HG03025 (cell line): ENCODE data around the gene AOPEP.
"Not testable (repeated sequence)": the region's sequence is repeated elsewhere in the genome, so short reads cannot be mapped to it uniquely, and the experiment has no call there.

Source experiments
- ATAC-seq: cut with Tn5 transposase; IDR thresholded peaks from one replicate; pipeline ENCODE4 v1.9.1; 2021; ENCODE audit warnings: mild to moderate bottlenecking, moderate library complexity; ENCODE audit not compliant: unreplicated experiment, low FRiP score

The AOPEP gene

GRCh38 chr9:94861589-94862272 is 135.2 kb downstream of the AOPEP start:
- ATAC-seq, result no peak

GRCh38 chr9:94864196-94864595 is 137.7 kb downstream of the AOPEP start:
- no peak for ATAC-seq

GRCh38 chr9:94864862-94865509 is 138.5 kb downstream of the AOPEP start:
- no peak for ATAC-seq

DNA sequence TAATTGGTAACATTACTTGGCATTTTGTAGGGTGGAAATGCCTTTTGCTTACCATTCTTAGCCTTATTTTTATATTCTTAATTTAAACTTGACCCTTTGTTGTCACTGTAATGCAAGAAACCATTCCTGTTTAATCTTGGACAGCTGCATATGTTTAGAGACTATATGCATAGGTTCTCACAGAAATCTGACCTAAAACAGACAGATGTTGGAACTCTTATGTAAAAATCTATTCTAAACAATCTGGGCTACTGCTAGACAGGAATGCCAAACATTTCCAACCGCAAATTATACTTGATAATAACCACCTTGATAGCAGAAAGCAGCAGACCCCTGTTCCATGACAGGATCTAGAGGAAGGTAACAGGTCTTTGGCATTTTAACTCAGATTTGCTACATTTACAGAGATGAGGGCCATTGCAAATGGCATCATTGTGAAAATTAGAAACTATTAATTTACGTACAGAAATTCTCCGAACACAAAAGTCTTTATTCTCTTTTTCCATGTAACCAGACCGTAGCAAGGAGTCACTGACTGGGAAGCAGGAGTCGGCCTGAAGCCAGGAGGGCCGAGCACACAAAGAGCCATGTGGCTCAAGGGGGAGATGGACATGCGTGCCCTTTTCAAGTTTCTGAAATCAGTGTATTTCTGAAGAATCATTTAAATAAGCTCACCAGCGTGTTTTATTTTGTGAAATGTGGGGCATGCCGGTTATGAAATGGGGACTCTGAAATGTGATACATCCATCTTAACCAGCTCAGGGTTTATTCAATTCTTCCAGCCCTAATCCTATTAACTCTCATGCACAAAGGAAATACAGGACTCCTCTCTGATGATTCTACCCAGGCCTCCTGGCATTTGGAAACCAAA is 139.3 kb downstream of the AOPEP start:
- ATAC-seq, result no peak

GRCh38 chr9:94866770-94867169 is 140.3 kb downstream of the AOPEP start:
- no peak for ATAC-seq

DNA sequence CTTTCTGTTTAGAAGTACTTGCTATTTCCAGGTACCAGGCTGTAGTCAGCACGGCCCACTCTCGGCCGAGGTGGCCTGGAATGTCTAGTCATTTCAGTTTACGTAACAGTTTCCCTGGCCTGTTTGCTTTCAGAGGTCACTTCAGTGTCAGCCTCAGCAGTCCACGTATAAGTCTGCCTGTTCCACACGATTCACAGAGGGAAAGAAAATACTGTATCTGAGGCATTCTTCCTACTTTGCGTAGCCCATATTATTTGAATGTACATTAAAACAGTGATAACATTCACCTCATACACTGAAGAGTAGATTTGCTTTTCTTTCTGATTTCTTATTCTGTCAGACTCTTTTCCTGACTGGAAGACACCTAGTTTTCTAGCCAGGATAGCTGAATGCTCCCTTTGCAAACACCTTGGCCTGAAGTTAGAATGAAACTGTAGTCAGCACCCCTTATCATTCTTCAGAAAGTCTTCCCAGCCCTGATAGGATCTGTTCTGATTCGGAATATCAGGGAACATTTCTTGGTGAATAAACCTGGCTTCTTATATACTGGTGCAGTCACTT is 140.9 kb downstream of the AOPEP start:
- no peak for ATAC-seq

GRCh38 chr9:94867842-94868312 is 141.4 kb downstream of the AOPEP start:
- no peak for ATAC-seq

GRCh38 chr9:94868464-94868863 is 142.0 kb downstream of the AOPEP start:
- ATAC-seq, result no peak

DNA sequence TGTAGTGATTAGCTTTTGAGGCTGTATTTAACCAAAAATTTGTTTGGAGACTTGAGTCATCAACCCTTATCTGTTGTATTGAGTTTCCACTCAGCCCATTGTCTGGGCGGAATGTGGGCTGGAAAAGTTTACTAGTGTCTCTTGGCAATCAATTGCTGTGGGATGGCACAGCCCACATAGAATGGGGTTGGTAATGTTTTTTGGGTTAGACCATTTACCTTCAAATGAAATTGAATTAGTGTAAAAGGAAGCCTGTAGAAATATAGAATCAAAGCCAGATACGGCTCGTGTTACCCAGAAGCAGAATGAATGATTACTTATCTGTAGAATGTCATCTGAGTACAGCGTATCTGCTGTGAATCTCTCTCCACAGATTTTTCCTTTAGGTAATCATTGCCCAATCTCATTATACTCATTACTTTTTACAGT is 142.9 kb downstream of the AOPEP start:
- ATAC-seq, result no peak

DNA sequence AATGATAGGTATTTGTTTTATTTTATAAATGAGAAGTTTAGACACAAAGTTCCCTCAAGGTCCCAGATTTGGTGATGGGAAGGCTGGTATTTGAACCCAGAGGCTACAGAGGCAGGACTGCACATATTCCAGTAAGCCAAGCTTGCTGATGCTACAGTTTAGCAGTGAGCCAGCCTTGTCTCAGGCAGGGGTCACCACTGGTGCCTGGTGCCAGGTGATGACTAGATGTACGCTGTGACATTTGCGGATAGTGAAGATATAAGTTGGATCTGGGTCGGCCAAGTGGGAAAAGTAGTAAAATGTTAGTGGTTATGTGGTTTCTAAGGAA is 143.9 kb downstream of the AOPEP start:
- no peak for ATAC-seq

DNA sequence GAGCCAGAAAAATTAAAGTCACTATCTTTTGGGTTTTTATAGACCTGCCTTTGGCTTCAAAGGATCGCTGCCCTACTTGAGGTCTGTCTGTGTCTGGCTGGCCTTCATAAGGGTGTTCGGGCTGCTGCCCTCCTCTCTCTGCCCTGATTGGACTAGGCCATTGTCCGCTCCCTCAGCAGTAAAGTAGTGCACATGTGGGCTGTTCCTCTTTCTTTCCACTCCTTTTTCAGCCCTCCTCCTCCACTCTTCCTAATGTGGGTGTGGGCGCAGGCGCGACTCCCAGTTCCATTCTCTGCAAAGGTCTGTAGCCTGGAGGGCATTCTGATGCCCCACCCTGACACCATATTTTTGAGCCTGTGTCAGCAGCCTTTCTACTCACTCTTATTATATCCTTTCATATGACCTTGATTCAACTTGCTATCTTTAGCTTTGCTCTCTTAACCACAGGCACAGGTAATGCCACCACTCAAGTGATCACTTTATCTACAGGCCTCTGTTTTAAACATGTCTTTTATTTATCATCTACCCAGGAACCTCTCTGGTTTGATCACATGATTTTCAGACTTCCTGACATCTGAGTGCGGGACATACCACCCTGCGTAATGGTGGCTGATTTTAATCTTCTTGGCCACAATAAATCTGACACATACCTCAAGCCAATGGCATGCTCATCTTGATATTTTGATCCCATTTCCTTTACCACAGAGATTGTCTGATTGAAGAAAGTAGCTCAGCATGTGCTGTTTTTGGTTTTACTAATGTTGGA is 144.5 kb downstream of the AOPEP start:
- ATAC-seq, result no peak

DNA sequence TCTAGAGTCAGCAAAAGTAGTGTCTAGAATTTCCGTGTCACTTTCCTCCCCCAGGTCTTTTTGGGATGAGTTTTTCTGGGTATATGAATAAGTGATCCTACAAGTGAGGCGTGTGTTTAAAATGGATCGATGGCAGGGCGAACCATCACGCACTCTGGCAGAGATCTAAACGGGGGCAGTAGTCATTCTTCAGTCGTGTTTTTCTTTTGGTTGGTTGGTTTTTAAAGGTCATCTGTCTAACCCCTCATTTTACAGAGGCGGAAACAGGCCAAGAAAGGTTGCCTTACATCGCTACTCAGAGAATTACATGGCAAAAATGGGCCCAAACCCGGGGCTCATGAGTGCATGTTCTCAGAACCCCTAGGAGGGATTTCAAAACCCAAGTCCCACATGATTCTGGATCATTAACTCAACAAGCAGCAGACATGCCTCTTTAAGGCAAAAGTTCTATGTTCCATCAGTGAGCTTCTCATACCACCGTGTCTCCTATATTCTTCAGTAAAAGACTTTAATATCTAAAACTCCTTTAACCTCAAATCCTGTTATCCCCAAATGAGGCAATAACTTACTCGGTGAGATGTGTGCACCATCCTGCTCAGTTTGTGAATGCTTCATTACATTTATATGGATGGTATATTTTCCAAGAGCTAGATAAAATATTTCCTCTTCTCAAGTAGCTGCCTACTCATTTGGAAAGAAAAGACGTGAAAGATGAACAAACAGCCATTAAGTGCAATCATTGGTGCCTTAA is 145.8 kb downstream of the AOPEP start:
- no peak for ATAC-seq

GRCh38 chr9:94872891-94873511 is 146.5 kb downstream of the AOPEP start:
- ATAC-seq, result no peak

DNA sequence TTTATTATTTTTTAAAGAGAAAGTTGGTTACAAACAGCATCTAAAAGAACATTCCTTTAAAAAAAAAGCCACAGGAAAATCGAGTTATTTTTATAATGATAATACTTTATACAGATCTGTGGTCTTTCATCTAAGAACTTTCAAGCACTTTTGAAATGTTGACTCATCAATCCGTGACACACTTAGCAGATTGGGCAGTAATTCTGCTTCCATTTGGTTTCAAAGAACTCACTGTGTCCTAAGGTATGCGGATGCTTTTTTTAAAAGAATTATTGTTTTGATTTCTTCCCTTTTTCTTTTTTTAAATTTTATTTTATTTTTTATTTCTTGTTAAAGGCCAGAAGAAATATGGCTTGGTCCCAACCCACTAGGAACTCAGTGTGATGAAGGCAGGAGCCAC is 147.8 kb downstream of the AOPEP start:
- ATAC-seq, result no peak

DNA sequence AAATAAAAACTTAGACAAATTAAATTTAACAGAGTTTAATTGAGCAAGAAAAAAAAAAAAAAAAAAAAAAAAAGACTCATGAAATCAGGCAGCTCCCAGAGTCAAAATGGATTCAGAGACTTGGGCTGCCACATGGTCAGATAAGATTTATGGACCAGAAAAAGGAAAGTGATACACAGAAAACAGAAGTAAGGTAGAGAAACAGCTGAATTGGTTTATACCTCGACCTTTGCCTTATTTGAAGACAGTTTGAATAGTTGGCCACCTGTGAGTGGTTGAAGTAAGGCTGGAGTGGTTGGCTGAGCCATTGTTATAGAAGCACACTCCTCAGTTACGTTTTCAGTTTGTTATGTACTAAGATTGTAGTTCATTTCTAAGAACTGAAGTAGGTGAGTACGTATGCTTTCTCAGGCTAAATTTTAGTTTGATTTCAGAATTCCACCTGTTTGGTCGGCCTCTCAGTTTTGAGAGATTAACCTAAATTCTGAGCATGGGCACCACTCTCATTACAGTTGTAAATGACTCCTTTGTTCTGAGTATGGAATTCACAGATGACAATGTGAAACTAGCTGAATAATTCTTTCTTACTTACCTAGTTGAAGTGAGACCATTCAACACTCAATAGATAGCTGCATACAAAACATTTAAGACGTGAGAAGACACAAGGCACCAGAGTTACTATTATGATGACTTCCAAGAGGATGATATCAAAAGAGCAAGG is 149.0 kb downstream of the AOPEP start:
- ATAC-seq, result peak; percentile 86

GRCh38 chr9:94878804-94879203 is 152.3 kb downstream of the AOPEP start:
- not testable (repeated sequence) for ATAC-seq

DNA sequence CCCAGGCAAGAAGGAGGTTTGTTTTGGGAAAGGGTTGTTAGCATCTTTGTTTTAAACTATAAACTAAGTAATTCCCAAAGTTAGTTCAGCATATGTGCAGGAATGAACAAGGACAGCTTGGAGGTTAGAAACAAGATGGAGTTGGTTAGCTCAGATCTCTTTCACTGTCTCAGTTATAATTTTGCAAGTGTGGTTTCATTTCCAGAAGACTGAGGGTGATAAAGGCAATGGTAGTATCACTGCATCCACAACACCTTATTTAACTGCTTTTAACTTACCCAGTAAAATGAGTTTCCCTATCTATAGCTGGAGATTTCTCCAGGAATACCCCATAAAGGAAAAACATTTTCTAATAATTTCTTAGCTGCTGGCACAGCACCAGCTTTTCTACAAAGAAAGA is 152.7 kb downstream of the AOPEP start:
- no peak for ATAC-seq

- ATAC-seq, result no peak
Measured at GRCh38 chr9:94881023-94881422, 154.5 kb downstream of the AOPEP start.

- no peak for ATAC-seq
Measured at GRCh38 chr9:94881454-94881853, 155.0 kb downstream of the AOPEP start.
